Measurements from ENCODE around the gene FAM163B.

Gene FAM163B

DNA sequence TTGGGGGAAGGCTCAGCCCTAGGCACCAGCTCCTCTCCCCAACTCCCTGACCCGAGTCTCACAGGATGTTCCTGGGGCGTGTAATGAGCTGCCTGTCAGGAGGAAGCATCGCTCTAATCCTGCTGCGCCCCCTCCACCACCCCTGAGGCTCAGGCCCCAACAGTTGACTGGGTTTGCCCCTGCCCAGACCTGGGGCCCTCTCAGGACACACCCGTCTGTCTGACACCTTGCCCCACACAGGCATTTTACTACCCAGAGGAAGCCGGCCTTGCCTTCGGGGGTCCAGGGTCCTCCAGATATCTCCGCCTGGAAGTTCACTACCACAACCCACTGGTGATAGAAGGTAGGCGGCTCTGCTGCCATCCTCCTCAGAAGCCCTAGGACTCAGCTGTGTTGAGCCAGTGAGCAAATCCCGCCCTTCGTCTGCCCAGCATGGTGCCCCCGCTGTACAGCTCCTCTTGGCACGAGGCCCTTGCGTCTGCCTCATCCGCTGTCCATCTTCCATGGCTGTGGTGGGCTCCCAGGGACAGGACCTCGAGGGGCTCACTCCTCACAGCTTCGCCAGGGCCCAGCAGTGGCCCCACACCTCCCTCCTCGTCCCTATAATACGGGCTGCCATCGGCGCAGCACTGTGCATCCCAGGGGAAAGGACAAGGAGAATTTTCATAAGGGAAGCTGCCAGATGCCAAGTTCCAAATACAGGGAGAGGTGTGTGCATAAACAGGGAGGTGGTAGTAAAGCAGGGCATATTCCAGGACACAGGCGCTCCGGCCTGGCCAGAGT lies 35.0 kb upstream of the FAM163B start:
- TF ChIP-seq, protein P1, sequence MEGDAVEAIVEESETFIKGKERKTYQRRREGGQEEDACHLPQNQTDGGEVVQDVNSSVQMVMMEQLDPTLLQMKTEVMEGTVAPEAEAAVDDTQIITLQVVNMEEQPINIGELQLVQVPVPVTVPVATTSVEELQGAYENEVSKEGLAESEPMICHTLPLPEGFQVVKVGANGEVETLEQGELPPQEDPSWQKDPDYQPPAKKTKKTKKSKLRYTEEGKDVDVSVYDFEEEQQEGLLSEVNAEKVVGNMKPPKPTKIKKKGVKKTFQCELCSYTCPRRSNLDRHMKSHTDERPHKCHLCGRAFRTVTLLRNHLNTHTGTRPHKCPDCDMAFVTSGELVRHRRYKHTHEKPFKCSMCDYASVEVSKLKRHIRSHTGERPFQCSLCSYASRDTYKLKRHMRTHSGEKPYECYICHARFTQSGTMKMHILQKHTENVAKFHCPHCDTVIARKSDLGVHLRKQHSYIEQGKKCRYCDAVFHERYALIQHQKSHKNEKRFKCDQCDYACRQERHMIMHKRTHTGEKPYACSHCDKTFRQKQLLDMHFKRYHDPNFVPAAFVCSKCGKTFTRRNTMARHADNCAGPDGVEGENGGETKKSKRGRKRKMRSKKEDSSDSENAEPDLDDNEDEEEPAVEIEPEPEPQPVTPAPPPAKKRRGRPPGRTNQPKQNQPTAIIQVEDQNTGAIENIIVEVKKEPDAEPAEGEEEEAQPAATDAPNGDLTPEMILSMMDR (conservative IDR thresholded peaks at IDR 0.05; ENCODE audit: low read depth) = no peak
- ChIA-PET CTCF (interaction anchor here (0.6 to 0.7 kb wide), 2 partner anchors 100 to 379 kb away, joined by 3 to 6 read pairs; no protein-coding TSS in a partner anchor), POLR2A (ENCODE audit: low non-redundant PET) (no interaction called here)
- H3K27ac ChIP-seq = no peak overlapping the region
- DNase-seq (ENCODE audit: low spot score) = no peak

DNA sequence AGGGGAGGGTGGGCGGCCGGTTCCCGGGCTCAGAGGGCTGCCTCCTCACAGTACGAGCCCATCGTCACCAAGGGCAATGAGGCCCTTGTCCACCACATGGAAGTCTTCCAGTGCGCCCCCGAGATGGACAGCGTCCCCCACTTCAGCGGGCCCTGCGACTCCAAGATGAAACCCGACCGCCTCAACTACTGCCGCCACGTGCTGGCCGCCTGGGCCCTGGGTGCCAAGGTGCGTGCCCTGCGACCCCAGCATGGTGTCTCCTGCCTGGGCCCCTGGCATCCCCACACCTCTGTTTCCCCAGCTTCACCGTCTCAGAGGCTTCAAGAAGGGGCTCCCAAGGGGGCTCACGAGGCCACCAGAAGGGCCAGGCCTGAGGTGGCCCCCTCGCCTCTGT lies 34.2 kb upstream of the FAM163B start:
- ChIA-PET CTCF (interaction anchor here (0.7 kb wide), 1 partner anchor 100 kb away, joined by 6 read pairs; no protein-coding TSS in a partner anchor), POLR2A (ENCODE audit: low non-redundant PET) (no interaction called here)
- DNase-seq (ENCODE audit: low spot score) = no peak
- TF ChIP-seq, protein P1 (conservative IDR thresholded peaks at IDR 0.05; ENCODE audit: low read depth) = no peak
- H3K27ac ChIP-seq = no peak overlapping the region

DNA sequence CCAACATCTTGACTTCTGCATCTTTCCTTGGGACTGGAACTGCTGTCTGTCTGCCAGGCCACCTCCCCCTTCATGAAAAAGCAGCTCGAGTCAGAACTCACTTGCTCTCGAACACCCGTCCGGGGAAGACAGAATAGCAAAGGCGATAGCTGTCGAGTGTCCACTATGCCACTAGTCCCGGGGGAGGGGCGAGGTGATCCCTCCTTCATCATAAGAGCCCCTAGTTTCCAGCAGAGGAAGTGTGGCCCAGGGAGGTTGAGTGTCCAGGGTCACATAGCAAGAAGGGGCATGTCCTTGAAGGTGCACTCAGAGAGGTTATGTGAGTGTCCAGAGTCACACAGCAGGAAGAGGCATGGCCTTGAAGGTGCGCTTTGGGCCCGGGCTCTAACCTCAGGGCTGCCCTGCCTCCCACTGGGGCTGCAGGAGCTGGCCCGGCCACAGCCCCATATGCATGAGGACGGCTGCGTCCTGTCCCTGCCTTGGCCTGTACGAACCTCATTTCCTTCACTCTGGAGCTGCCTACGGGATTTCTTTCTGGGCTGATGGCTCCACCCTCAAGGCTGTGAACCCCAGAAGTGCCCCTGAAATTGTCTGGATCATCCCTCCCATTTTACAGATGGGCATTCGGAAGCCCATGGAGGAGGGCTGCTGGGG lies 33.6 kb upstream of the FAM163B start:
- TF ChIP-seq, protein P1 (conservative IDR thresholded peaks at IDR 0.05; ENCODE audit: low read depth) = no peak
- DNase-seq (ENCODE audit: low spot score) = no peak
- CTCF ChIA-PET = no interaction called here
- POLR2A ChIA-PET (ENCODE audit: low non-redundant PET) = no interaction called here
- no peak overlapping the region for H3K27ac ChIP-seq

DNA sequence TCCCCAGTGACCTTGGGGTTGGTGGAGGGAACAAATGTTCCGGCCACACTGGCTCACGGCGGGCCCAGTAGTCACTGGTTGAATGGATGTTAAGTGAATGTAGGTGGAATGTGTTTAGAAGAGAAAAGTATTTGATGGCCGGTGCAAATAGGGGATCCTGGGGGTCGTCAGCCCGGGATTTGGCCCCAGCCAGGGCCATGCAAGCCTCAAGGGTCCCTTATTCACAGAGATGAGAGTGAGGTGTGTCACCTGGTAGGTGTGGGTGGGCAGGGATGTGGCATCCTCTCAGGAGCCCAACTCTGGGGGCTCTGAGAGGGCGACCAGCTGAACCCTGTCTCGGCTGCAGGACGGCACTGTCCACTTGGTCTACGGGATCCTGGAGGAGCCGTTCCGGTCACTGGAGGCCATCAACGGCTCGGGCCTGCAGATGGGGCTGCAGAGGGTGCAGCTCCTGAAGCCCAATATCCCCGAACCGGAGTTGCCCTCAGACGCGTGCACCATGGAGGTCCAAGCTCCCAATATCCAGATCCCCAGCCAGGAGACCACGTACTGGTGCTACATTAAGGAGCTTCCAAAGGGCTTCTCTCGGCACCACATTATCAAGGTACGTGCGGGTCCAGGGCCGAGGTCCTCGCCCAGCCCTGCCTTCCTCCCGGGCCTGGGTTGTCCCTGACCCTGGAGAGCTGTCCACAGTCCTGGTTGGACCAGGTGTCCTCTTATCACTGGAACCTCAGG lies 32.8 kb upstream of the FAM163B start:
- no peak overlapping the region for H3K27ac ChIP-seq
- CTCF ChIA-PET = no interaction called here
- POLR2A ChIA-PET (ENCODE audit: low non-redundant PET) = no interaction called here
- TF ChIP-seq, protein P1 (conservative IDR thresholded peaks at IDR 0.05; ENCODE audit: low read depth) = no peak
- DNase-seq (ENCODE audit: low spot score) = no peak

DNA sequence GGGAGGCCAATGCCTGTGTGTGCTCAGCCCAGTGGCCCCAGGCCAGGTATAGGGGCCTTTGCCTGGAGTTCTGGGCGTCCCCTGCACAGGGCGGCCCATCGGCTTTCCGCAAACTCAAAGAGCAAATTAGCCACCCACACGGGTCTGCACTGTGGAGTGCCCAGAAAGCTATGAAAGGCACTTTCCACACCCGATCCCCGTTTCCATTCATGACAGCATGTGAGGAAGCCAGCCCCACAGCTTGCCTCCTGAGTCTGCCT lies 32.1 kb upstream of the FAM163B start:
- DNase-seq (ENCODE audit: low spot score) = no peak
- ChIA-PET CTCF (no interaction called here), POLR2A (ENCODE audit: low non-redundant PET) (no interaction called here)

More for the DNA sequence above, 32.1 kb upstream of the FAM163B start:
- no peak overlapping the region for H3K27ac ChIP-seq
- TF ChIP-seq, protein P1 (conservative IDR thresholded peaks at IDR 0.05; ENCODE audit: low read depth) = no peak

Data from RWPE1 (cell line).